Endothelial cell of umbilical vein (primary cell): Measurements from ENCODE around the gene ARHGEF1. TPM values are rescaled to one million over a fixed set of nuclear protein-coding genes. Genes with fewer than 3 reads are reported as not detected.

Experiments
- BruUV-seq: library from RNA; stranded (reverse); fragments of 400-500 nt; replicated peaks from 2 replicates; lab custom pipeline; 2021; lab: Mats Ljungman, UMichigan
- CTCF ChIA-PET: fragments of 300-600, 350-600 bp; sonication (Branson Sonifier 250); formaldehyde crosslinking; loops from one replicate; lab custom pipeline; 2021; ENCODE audit warnings: antibody characterized with exemption, inconsistent platforms; lab: Charles Lee
- POLR2A ChIA-PET: fragments of 300-600, 350-600 bp; sonication (Branson Sonifier 250); formaldehyde crosslinking; loops from one replicate; lab custom pipeline; 2021; ENCODE audit warnings: antibody characterized with exemption, inconsistent platforms; lab: Charles Lee
- DNase-seq: peaks from one replicate; pipeline ENCODE4 v3.0.0-alpha.2; 2011; ENCODE audit warnings: low read depth, low spot score
- FAIRE-seq: peaks from 2 replicates; lab custom pipeline; 2011; peaks lifted over from hg19 to GRCh38; lab: Jason Lieb, UNC
- H2AFZ ChIP-seq: 2 replicates; pipeline ENCODE4 v1.6.0; 2012; ENCODE audit warnings: low read depth, low read length, control low read depth, inconsistent platforms
- H3K27ac ChIP-seq: 2 replicates; pipeline ENCODE4 v1.5.1; 2011; ENCODE audit warnings: low read depth, mild to moderate bottlenecking, control low read depth, low read length, moderate library complexity; ENCODE audit not compliant: insufficient read depth
- H3K27me3 ChIP-seq, 2 experiments: 2 replicates each; pipeline versions ENCODE4 v1.6.0 to v1.6.1; 2011; ENCODE audit warnings: low read length in 2 of 2, mixed read lengths in 1 of 2; ENCODE audit not compliant: control insufficient read depth in 2 of 2, insufficient read depth in 2 of 2
- H3K36me3 ChIP-seq, 2 experiments: 2 replicates in 1 of 2; 3 replicates in 1 of 2; pipeline ENCODE4 v1.5.1; 2011; ENCODE audit warnings: low read length in 2 of 2, mild to moderate bottlenecking in 1 of 2, moderate library complexity in 1 of 2; ENCODE audit not compliant: control insufficient read depth in 2 of 2, insufficient read depth in 2 of 2; ENCODE audit errors: extremely low read depth in 1 of 2
- H3K4me1 ChIP-seq: 3 replicates; pipeline ENCODE4 v1.5.1; 2011; ENCODE audit warnings: mild to moderate bottlenecking, low read length; ENCODE audit not compliant: control insufficient read depth, insufficient read depth; ENCODE audit errors: extremely low read depth
- H3K4me2 ChIP-seq: 2 replicates; pipeline ENCODE4 v1.6.1; 2011; ENCODE audit warnings: low read length, control low read depth, mixed read lengths; ENCODE audit not compliant: insufficient read depth
- H3K4me3 ChIP-seq, 3 experiments: fragments of 200-600 bp in 1 of 3; sonication (generic), shearing (Covaris generic) in 1 of 3; replicated peaks in 1 of 3; 2 replicates each; pipeline ENCODE4 v1.5.1; 2011 to 2016; ENCODE audit warnings: control low read depth in 3 of 3, low read length in 3 of 3, mild to moderate bottlenecking in 2 of 3, inconsistent platforms in 1 of 3, low read depth in 1 of 3, moderate library complexity in 1 of 3; ENCODE audit not compliant: insufficient read depth in 1 of 3
- H3K79me2 ChIP-seq: 2 replicates; pipeline ENCODE4 v1.6.0; 2012; ENCODE audit warnings: low read length, inconsistent platforms; ENCODE audit not compliant: control insufficient read depth, insufficient read depth
- H3K9ac ChIP-seq: replicated peaks from 2 replicates; pipeline ENCODE3; 2011; ENCODE audit warnings: low read length, control low read depth; ENCODE audit not compliant: insufficient read depth; ENCODE audit errors: extremely low read depth
- H3K9me1 ChIP-seq: replicated peaks from 3 replicates; pipeline ENCODE4 v1.6.0; 2011; ENCODE audit warnings: mild to moderate bottlenecking, low read length; ENCODE audit not compliant: control insufficient read depth, insufficient read depth; ENCODE audit errors: extremely low read depth
- H3K9me3 ChIP-seq: replicated peaks from 2 replicates; pipeline ENCODE4 v1.5.1; 2012; ENCODE audit warnings: low read length, inconsistent platforms; ENCODE audit not compliant: control insufficient read depth, insufficient read depth
- H4K20me1 ChIP-seq: replicated peaks from 2 replicates; pipeline ENCODE3; 2011; ENCODE audit warnings: mild to moderate bottlenecking, low read length; ENCODE audit not compliant: control insufficient read depth, insufficient read depth; ENCODE audit errors: extremely low read depth
- CTCF ChIP-seq, 2 donors: IDR thresholded peaks; 1 replicate in 1 of 2; 2 replicates in 1 of 2; pipeline ENCODE4 v1.5.1; 2011; ENCODE audit warnings: low read length in 2 of 2, mild to moderate bottlenecking in 2 of 2, moderate library complexity in 2 of 2, control low read depth in 1 of 2, inconsistent platforms in 1 of 2, low read depth in 1 of 2; ENCODE audit not compliant: insufficient read depth in 1 of 2; ENCODE audit errors: extremely low read depth in 1 of 2
- EZH2 ChIP-seq: IDR thresholded peaks from 2 replicates; pipeline ENCODE4 v1.6.1; 2012; ENCODE audit warnings: borderline replicate concordance, low read depth, mild to moderate bottlenecking, moderate library complexity, low read length, inconsistent platforms; ENCODE audit not compliant: severe bottlenecking
- FOS ChIP-seq: IDR thresholded peaks from 2 replicates; pipeline ENCODE4 v1.6.1; 2011; ENCODE audit warnings: mild to moderate bottlenecking, low read length, moderate library complexity, borderline replicate concordance; ENCODE audit not compliant: insufficient read depth
- GATA2 ChIP-seq: IDR thresholded peaks from 2 replicates; pipeline ENCODE4 v1.7.0; 2011; ENCODE audit warnings: low read depth, mild to moderate bottlenecking, moderate library complexity, mixed read lengths, low read length; ENCODE audit not compliant: insufficient read length, insufficient read depth
- JUN ChIP-seq: IDR thresholded peaks from 2 replicates; pipeline ENCODE4 v1.6.1; 2011; ENCODE audit warnings: borderline replicate concordance, low read depth; ENCODE audit not compliant: insufficient read length, insufficient read depth
- MAX ChIP-seq: IDR thresholded peaks from 2 replicates; pipeline ENCODE4 v1.6.1; 2011; ENCODE audit not compliant: insufficient read depth, insufficient read length
- MYC ChIP-seq: IDR thresholded peaks from one replicate; pipeline ENCODE4 v1.6.1; 2011; ENCODE audit warnings: mild to moderate bottlenecking, low read depth, low read length
- POLR2A ChIP-seq: IDR thresholded peaks from 2 replicates; pipeline ENCODE4 v1.6.1; 2012; ENCODE audit warnings: low read depth, mild to moderate bottlenecking, control low read depth, low read length
- POLR2AphosphoS5 ChIP-seq: IDR thresholded peaks from 2 replicates; pipeline ENCODE4 v1.6.1; 2012; ENCODE audit warnings: low read depth, mild to moderate bottlenecking, control low read depth, low read length, moderate library complexity; ENCODE audit not compliant: insufficient read depth
- dilution Hi-C: fragments of 300-500 bp; cut with MboI; formaldehyde crosslinking; loops from one replicate; pipeline ENCODE4 v1.15.0; 2019; ENCODE audit warnings: low sequenced_read_pairs; ENCODE audit not compliant: extremely low pct_ligation_motif_present
- intact Hi-C: fragments of 100-400 bp; cut with micrococcal nuclease; formaldehyde crosslinking; loops from one replicate; pipeline ENCODE4 v1.10.0; 2022
- polyA plus RNA-seq, 4 experiments: library from polyadenylated mRNA; depleted of rRNA in 3 of 4; stranded (reverse) in 3 of 4; unstranded in 1 of 4; fragments of >200 nt; gene quantifications; 2 replicates each; pipeline versions ENCODE4 v1.2.1 to v1.2.3, GENCODE V29; 2011 to 2012; ENCODE audit warnings: missing spikeins in 1 of 4
- total RNA-seq: library from RNA; stranded (reverse); gene quantifications from 2 replicates; pipeline ENCODE4 v1.2.3, GENCODE V29; 2021

ARHGEF1 gene
- total and polyA plus RNA-seq, 2 donors (not counting 3 experiments of a cell fraction or from before 2014, with no cell fraction given), result 65.4 to 123 TPM

- Histone ChIP-seq H3K36me3 (no peaks in the 10 kb centered on the region), H3K4me1 (no peaks in the 10 kb centered on the region), H3K9ac (no peak overlapping the region), H3K27ac (no peak overlapping the region), H3K79me2 (no peaks in the 10 kb centered on the region), H2AFZ (no peak overlapping the region), H3K9me1 (no peaks in the 10 kb centered on the region), H3K4me3 (no peak overlapping the region), H3K9me3 (no peaks in the 10 kb centered on the region), H3K4me2 (no peak overlapping the region), H4K20me1 (no peaks in the 10 kb centered on the region), H3K27me3 (peaks cover 54 to 61% of the 10 kb centered on the region in 2 experiments)
- BruUV-seq, result no TSS peak
- TF ChIP-seq EZH2 (peak; percentile 2), GATA2 (no peak)
- dilution Hi-C loops (no loop called here), intact Hi-C loops (no loop called here)
- ChIA-PET POLR2A (no interaction called here), CTCF (no interaction called here)
- FAIRE-seq, result no peak
- no peak for DNase-seq
Measured at GRCh38 chr19:41915776-41916414, 32.9 kb downstream of the ARHGEF1 start.

- dilution Hi-C loops, result no loop called here
- Histone ChIP-seq H3K9ac (no peak overlapping the region), H3K9me3 (no peaks in the 10 kb centered on the region), H3K4me1 (no peaks in the 10 kb centered on the region), H3K27me3 (peaks cover 52 to 60% of the 10 kb centered on the region in 2 experiments), H3K4me3 (no peak overlapping the region), H3K4me2 (no peak overlapping the region), H3K36me3 (no peaks in the 10 kb centered on the region), H3K9me1 (no peaks in the 10 kb centered on the region), H4K20me1 (no peaks in the 10 kb centered on the region), H2AFZ (no peak overlapping the region), H3K27ac (no peak overlapping the region), H3K79me2 (no peaks in the 10 kb centered on the region)
- BruUV-seq, result no TSS peak
- POLR2A ChIA-PET, result no interaction called here
- FAIRE-seq (no peak), DNase-seq (no peak)
- CTCF ChIA-PET, result no interaction called here
- intact Hi-C loops, result no loop called here
- TF ChIP-seq GATA2, result no peak
- TF ChIP-seq EZH2, result no peak
- no peak for TF ChIP-seq MYC
- no peak for TF ChIP-seq JUN
- no peak for TF ChIP-seq POLR2AphosphoS5
- no peak for TF ChIP-seq FOS
- no peak for TF ChIP-seq MAX
- TF ChIP-seq POLR2A, result no peak
- TF ChIP-seq CTCF (IDR thresholded peaks at IDR 0.05; ENCODE audit: extremely low read depth in 1 of 2, insufficient read depth in 1 of 2, low read depth in 1 of 2, low read length in 2 of 2), result no peak
Measured at GRCh38 chr19:41917676-41918075, 34.7 kb downstream of the ARHGEF1 start.
